GM23338 (cell line): ENCODE measurements around the gene NEB.

Source experiments
- CREB1 ChIP-seq: fragments of 250-450 bp; sonication (Bioruptor Pico); IDR thresholded peaks from 2 replicates; pipeline ENCODE4 v1.5.0; 2020; ENCODE audit warnings: low read depth, mild to moderate bottlenecking, moderate library complexity
- EZH2 ChIP-seq: fragments of 200-600 bp; sonication (generic); IDR thresholded peaks from one replicate; pipeline ENCODE4 v1.8.0; 2017; ENCODE audit warnings: antibody characterized with exemption, mild to moderate bottlenecking, low read depth; ENCODE audit not compliant: unreplicated experiment
- JUNB ChIP-seq: IDR thresholded peaks from one replicate; pipeline ENCODE4 v1.6.1; 2016; ENCODE audit warnings: antibody characterized with exemption; ENCODE audit not compliant: unreplicated experiment
- POLR2AphosphoS5 ChIP-seq: IDR thresholded peaks from 2 replicates; pipeline ENCODE4 v1.6.1; 2016; ENCODE audit warnings: antibody characterized with exemption, low read depth
- ZNF114 ChIP-seq: fragments of 250-450 bp; sonication (Bioruptor Pico); IDR thresholded peaks from 2 replicates; pipeline ENCODE4 v1.5.0; 2020; ENCODE audit warnings: mild to moderate bottlenecking, moderate library complexity
- TF ChIP-seq, protein P1 (sequence below), 2 experiments: fragments of 200-600 bp in 1 of 2; sonication (generic) in 1 of 2; conservative IDR thresholded peaks; 2 replicates each; pipeline versions ENCODE4 v1.5.1 to v1.6.1; 2016 to 2017; ENCODE audit warnings: antibody characterized with exemption in 2 of 2, low read depth in 2 of 2, mild to moderate bottlenecking in 2 of 2, moderate library complexity in 1 of 2
- TF ChIP-seq, protein P2 (sequence below): IDR thresholded peaks from one replicate; pipeline ENCODE4 v1.6.1; 2018; ENCODE audit warnings: antibody characterized with exemption; ENCODE audit not compliant: unreplicated experiment

DNA sequence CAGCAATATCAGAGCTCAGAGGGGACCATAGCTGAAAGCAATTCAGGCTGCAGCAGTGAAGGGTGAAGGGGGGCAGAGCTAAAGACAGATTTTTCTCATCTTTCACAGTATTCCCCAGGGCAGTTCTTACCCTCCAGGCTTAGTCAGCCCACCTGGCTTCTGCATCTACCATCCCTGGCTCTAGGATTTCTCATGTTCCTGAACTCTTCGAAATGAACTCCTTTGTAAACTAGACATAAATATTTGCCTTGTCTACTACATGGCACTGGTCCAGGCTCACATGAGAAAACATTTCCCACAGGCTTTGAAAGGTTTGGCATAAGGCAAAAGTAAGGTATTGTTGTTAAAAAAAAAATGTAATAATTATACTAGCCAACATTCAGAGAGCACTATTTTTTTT is 23.6 kb upstream of the NEB start:
- TF ChIP-seq, protein P1, sequence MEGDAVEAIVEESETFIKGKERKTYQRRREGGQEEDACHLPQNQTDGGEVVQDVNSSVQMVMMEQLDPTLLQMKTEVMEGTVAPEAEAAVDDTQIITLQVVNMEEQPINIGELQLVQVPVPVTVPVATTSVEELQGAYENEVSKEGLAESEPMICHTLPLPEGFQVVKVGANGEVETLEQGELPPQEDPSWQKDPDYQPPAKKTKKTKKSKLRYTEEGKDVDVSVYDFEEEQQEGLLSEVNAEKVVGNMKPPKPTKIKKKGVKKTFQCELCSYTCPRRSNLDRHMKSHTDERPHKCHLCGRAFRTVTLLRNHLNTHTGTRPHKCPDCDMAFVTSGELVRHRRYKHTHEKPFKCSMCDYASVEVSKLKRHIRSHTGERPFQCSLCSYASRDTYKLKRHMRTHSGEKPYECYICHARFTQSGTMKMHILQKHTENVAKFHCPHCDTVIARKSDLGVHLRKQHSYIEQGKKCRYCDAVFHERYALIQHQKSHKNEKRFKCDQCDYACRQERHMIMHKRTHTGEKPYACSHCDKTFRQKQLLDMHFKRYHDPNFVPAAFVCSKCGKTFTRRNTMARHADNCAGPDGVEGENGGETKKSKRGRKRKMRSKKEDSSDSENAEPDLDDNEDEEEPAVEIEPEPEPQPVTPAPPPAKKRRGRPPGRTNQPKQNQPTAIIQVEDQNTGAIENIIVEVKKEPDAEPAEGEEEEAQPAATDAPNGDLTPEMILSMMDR (conservative IDR thresholded peaks at IDR 0.05; ENCODE audit: low read depth in 2 of 2) = no peak
- TF ChIP-seq EZH2 (no peak), CREB1 (CRISPR knock-in tag) (no peak), JUNB (no peak), POLR2AphosphoS5 (no peak), ZNF114 (no peak)
- TF ChIP-seq, protein P2, sequence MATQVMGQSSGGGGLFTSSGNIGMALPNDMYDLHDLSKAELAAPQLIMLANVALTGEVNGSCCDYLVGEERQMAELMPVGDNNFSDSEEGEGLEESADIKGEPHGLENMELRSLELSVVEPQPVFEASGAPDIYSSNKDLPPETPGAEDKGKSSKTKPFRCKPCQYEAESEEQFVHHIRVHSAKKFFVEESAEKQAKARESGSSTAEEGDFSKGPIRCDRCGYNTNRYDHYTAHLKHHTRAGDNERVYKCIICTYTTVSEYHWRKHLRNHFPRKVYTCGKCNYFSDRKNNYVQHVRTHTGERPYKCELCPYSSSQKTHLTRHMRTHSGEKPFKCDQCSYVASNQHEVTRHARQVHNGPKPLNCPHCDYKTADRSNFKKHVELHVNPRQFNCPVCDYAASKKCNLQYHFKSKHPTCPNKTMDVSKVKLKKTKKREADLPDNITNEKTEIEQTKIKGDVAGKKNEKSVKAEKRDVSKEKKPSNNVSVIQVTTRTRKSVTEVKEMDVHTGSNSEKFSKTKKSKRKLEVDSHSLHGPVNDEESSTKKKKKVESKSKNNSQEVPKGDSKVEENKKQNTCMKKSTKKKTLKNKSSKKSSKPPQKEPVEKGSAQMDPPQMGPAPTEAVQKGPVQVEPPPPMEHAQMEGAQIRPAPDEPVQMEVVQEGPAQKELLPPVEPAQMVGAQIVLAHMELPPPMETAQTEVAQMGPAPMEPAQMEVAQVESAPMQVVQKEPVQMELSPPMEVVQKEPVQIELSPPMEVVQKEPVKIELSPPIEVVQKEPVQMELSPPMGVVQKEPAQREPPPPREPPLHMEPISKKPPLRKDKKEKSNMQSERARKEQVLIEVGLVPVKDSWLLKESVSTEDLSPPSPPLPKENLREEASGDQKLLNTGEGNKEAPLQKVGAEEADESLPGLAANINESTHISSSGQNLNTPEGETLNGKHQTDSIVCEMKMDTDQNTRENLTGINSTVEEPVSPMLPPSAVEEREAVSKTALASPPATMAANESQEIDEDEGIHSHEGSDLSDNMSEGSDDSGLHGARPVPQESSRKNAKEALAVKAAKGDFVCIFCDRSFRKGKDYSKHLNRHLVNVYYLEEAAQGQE = no peak
